HepG2 (cell line): Measurements from ENCODE around the gene NYNRIN. TPM values are rescaled to one million over a fixed set of nuclear protein-coding genes. Genes with fewer than 3 reads are reported as not detected.

Source experiments
- DR1 ChIP-seq: sonication (generic); formaldehyde crosslinking; IDR thresholded peaks from 2 replicates; pipeline ENCODE4 v1.8.0; 2021; ENCODE audit warnings: mild to moderate bottlenecking, missing genetic modification reagents, inconsistent platforms
- GTF3A ChIP-seq: sonication (generic); formaldehyde crosslinking; conservative IDR thresholded peaks from 2 replicates; pipeline ENCODE4 v1.4.0; 2020; ENCODE audit warnings: mild to moderate bottlenecking, missing genetic modification reagents
- KLF12 ChIP-seq: sonication (generic); formaldehyde crosslinking; IDR thresholded peaks from 2 replicates; pipeline ENCODE4 v1.4.0; 2020; ENCODE audit warnings: missing genetic modification reagents, borderline replicate concordance
- KLF9 ChIP-seq: IDR thresholded peaks from 2 replicates; pipeline ENCODE4 v1.6.1; 2016; ENCODE audit warnings: low read depth
- ZNF292 ChIP-seq: sonication (generic); formaldehyde crosslinking; IDR thresholded peaks from 2 replicates; pipeline ENCODE4 v1.8.1; 2022; ENCODE audit warnings: mild to moderate bottlenecking, low read depth, missing genetic modification reagents, borderline replicate concordance
- polyA plus RNA-seq, 8 experiments: library from polyadenylated mRNA; depleted of rRNA in 3 of 8; stranded (reverse) in 7 of 8; unstranded in 1 of 8; fragments of >200 nt; fragmentation: Illumina TruSeq in 4 of 8; extraction: Trizol in 4 of 8; gene quantifications; 2 replicates each; pipeline versions ENCODE4 v1.2.1 to v1.2.3, GENCODE V29; 2011 to 2016; ENCODE audit warnings: low read depth in 4 of 8, missing spikeins in 1 of 8, mixed read lengths in 1 of 8; ENCODE audit not compliant: insufficient read depth in 1 of 8
- total RNA-seq, 5 experiments: library from RNA; depleted of rRNA; stranded (reverse); fragments of >200 nt; fragmentation: Illumina TruSeq; extraction: Trizol; gene quantifications; 2 replicates each; pipeline ENCODE4 v1.2.3, GENCODE V29; 2016; ENCODE audit warnings: low read depth in 1 of 5
- TF ChIP-seq, protein P1 (sequence below): IDR thresholded peaks from 2 replicates; pipeline ENCODE4 v1.6.1; 2016; ENCODE audit warnings: missing biosample characterization, missing genetic modification reagents, low read depth
- TF ChIP-seq, protein P2 (sequence below): sonication (generic); formaldehyde crosslinking; IDR thresholded peaks from 2 replicates; pipeline ENCODE4 v1.5.0; 2020; ENCODE audit warnings: missing genetic modification reagents
- TF ChIP-seq, protein P3 (sequence below): IDR thresholded peaks from 2 replicates; pipeline ENCODE4 v1.6.1; 2018; ENCODE audit warnings: missing genetic modification reagents
- TF ChIP-seq, protein P4 (sequence below): sonication (generic); formaldehyde crosslinking; IDR thresholded peaks from 2 replicates; pipeline ENCODE4 v1.8.0; 2022; ENCODE audit warnings: mild to moderate bottlenecking, missing genetic modification reagents
- TF ChIP-seq, protein P5 (sequence below): sonication (generic); formaldehyde crosslinking; IDR thresholded peaks from 2 replicates; pipeline ENCODE4 v1.5.1; 2020; ENCODE audit warnings: mild to moderate bottlenecking, missing genetic modification reagents, borderline replicate concordance
- TF ChIP-seq, protein P6 (sequence below): sonication (generic); formaldehyde crosslinking; IDR thresholded peaks from 2 replicates; pipeline ENCODE4 v1.9.0; 2021; ENCODE audit warnings: mild to moderate bottlenecking, missing genetic modification reagents
- TF ChIP-seq, protein P7 (sequence below): sonication (generic); formaldehyde crosslinking; IDR thresholded peaks from 2 replicates; pipeline ENCODE4 v1.9.0; 2021; ENCODE audit warnings: missing genetic modification reagents, mild to moderate bottlenecking, borderline replicate concordance

The NYNRIN gene
- total and polyA plus RNA-seq, 2 of the 13 experiments (the other 11 are each of a cell fraction or from before 2014, with no cell fraction given), result 0.63 to 1.1 TPM

DNA sequence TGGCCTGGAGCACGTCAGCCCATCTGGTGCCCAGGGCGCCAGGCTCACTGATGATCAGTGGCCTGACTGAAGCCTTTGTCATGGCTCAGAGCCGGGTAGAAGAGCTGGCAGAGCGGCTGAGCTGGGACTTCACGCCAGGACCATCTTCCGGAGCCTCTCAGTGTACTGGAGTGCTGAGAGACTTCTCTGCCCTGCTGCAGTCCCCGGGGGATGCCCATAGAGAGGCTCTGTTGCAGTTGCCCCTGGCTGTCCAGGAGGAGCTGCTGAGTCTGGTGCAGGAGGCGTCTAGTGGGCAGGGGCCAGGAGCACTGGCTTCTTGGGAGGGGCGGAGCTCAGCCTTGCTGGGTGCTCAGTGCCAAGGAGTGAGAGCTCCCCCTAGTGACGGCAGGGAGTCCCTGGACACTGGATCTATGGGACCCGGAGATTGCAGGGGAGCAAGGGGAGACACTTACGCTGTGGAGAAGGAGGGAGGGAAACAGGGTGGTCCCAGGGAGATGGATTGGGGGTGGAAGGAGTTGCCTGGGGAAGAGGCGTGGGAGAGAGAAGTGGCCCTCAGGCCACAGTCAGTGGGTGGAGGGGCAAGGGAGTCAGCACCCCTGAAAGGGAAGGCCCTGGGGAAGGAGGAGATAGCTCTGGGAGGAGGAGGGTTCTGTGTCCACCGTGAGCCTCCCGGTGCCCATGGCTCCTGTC, 32.9 kb downstream of the NYNRIN start (continued):
- TF ChIP-seq, protein P1, sequence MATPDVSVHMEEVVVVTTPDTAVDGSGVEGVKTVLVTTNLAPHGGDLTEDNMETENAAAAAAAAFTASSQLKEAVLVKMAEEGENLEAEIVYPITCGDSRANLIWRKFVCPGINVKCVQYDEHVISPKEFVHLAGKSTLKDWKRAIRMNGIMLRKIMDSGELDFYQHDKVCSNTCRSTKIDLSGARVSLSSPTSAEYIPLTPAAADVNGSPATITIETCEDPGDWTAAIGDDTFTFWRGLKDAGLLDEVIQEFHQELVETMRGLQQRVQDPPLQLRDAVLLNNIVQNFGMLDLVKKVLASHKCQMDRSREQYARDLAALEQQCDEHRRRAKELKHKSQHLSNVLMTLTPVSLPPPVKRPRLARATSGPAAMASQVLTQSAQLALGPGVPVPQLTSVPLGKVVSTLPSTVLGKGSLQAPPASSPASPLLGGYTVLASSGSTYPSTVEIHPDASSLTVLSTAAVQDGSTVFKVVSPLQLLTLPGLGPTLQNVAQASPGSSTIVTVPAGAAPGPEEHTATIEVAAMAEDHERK (CRISPR knock-in tag), result no peak
- TF ChIP-seq KLF12 (CRISPR knock-in tag), result no peak; the same call in 1 of the 2 replicates
- TF ChIP-seq DR1 (CRISPR knock-in tag), result no peak
- TF ChIP-seq, protein P2, sequence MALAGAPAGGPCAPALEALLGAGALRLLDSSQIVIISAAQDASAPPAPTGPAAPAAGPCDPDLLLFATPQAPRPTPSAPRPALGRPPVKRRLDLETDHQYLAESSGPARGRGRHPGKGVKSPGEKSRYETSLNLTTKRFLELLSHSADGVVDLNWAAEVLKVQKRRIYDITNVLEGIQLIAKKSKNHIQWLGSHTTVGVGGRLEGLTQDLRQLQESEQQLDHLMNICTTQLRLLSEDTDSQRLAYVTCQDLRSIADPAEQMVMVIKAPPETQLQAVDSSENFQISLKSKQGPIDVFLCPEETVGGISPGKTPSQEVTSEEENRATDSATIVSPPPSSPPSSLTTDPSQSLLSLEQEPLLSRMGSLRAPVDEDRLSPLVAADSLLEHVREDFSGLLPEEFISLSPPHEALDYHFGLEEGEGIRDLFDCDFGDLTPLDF (CRISPR knock-in tag), result no peak
- TF ChIP-seq GTF3A (CRISPR knock-in tag), result peak; percentile 99; the same call in 1 of the 2 replicates
- TF ChIP-seq ZNF292 (CRISPR knock-in tag), result peak; percentile 80; the same call in 1 of the 2 replicates
- TF ChIP-seq, protein P3, sequence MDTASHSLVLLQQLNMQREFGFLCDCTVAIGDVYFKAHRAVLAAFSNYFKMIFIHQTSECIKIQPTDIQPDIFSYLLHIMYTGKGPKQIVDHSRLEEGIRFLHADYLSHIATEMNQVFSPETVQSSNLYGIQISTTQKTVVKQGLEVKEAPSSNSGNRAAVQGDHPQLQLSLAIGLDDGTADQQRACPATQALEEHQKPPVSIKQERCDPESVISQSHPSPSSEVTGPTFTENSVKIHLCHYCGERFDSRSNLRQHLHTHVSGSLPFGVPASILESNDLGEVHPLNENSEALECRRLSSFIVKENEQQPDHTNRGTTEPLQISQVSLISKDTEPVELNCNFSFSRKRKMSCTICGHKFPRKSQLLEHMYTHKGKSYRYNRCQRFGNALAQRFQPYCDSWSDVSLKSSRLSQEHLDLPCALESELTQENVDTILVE, result peak; percentile 87
- TF ChIP-seq, protein P4, sequence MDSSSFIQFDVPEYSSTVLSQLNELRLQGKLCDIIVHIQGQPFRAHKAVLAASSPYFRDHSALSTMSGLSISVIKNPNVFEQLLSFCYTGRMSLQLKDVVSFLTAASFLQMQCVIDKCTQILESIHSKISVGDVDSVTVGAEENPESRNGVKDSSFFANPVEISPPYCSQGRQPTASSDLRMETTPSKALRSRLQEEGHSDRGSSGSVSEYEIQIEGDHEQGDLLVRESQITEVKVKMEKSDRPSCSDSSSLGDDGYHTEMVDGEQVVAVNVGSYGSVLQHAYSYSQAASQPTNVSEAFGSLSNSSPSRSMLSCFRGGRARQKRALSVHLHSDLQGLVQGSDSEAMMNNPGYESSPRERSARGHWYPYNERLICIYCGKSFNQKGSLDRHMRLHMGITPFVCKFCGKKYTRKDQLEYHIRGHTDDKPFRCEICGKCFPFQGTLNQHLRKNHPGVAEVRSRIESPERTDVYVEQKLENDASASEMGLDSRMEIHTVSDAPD (CRISPR knock-in tag), result no peak
- TF ChIP-seq, protein P5, sequence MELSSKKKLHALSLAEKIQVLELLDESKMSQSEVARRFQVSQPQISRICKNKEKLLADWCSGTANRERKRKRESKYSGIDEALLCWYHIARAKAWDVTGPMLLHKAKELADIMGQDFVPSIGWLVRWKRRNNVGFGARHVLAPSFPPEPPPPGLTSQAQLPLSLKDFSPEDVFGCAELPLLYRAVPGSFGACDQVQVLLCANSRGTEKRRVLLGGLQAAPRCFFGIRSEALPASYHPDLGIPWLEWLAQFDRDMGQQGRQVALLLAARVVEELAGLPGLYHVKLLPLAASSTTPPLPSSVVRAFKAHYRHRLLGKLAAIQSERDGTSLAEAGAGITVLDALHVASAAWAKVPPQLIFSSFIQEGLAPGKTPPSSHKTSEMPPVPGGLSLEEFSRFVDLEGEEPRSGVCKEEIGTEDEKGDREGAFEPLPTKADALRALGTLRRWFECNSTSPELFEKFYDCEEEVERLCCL (CRISPR knock-in tag), result no peak
- no peak for TF ChIP-seq KLF9 (CRISPR knock-in tag)
- TF ChIP-seq, protein P6, sequence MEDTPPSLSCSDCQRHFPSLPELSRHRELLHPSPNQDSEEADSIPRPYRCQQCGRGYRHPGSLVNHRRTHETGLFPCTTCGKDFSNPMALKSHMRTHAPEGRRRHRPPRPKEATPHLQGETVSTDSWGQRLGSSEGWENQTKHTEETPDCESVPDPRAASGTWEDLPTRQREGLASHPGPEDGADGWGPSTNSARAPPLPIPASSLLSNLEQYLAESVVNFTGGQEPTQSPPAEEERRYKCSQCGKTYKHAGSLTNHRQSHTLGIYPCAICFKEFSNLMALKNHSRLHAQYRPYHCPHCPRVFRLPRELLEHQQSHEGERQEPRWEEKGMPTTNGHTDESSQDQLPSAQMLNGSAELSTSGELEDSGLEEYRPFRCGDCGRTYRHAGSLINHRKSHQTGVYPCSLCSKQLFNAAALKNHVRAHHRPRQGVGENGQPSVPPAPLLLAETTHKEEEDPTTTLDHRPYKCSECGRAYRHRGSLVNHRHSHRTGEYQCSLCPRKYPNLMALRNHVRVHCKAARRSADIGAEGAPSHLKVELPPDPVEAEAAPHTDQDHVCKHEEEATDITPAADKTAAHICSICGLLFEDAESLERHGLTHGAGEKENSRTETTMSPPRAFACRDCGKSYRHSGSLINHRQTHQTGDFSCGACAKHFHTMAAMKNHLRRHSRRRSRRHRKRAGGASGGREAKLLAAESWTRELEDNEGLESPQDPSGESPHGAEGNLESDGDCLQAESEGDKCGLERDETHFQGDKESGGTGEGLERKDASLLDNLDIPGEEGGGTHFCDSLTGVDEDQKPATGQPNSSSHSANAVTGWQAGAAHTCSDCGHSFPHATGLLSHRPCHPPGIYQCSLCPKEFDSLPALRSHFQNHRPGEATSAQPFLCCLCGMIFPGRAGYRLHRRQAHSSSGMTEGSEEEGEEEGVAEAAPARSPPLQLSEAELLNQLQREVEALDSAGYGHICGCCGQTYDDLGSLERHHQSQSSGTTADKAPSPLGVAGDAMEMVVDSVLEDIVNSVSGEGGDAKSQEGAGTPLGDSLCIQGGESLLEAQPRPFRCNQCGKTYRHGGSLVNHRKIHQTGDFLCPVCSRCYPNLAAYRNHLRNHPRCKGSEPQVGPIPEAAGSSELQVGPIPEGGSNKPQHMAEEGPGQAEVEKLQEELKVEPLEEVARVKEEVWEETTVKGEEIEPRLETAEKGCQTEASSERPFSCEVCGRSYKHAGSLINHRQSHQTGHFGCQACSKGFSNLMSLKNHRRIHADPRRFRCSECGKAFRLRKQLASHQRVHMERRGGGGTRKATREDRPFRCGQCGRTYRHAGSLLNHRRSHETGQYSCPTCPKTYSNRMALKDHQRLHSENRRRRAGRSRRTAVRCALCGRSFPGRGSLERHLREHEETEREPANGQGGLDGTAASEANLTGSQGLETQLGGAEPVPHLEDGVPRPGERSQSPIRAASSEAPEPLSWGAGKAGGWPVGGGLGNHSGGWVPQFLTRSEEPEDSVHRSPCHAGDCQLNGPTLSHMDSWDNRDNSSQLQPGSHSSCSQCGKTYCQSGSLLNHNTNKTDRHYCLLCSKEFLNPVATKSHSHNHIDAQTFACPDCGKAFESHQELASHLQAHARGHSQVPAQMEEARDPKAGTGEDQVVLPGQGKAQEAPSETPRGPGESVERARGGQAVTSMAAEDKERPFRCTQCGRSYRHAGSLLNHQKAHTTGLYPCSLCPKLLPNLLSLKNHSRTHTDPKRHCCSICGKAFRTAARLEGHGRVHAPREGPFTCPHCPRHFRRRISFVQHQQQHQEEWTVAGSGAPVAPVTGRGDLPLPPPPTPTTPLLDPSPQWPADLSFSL (CRISPR knock-in tag), result no peak
- TF ChIP-seq, protein P7, sequence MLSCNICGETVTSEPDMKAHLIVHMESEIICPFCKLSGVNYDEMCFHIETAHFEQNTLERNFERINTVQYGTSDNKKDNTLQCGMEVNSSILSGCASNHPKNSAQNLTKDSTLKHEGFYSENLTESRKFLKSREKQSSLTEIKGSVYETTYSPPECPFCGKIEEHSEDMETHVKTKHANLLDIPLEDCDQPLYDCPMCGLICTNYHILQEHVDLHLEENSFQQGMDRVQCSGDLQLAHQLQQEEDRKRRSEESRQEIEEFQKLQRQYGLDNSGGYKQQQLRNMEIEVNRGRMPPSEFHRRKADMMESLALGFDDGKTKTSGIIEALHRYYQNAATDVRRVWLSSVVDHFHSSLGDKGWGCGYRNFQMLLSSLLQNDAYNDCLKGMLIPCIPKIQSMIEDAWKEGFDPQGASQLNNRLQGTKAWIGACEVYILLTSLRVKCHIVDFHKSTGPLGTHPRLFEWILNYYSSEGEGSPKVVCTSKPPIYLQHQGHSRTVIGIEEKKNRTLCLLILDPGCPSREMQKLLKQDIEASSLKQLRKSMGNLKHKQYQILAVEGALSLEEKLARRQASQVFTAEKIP (CRISPR knock-in tag), result no peak
